WERI-Rb-1 (cell line): ENCODE data around the gene C1orf21.

Source experiments
- DNase-seq: peaks from one replicate; pipeline ENCODE4 v3.0.0-alpha.2; 2020
- H3K27ac ChIP-seq: fragments of 250-450 bp; sonication (Bioruptor Pico); 2 replicates; pipeline ENCODE4 v1.5.1; 2020; ENCODE audit warnings: mild to moderate bottlenecking, moderate library complexity
- H3K27me3 ChIP-seq: fragments of 250-450 bp; sonication (Bioruptor Pico); 2 replicates; pipeline ENCODE4 v1.5.1; 2021; ENCODE audit warnings: mild to moderate bottlenecking, low read depth, moderate library complexity; ENCODE audit not compliant: insufficient read depth, severe bottlenecking
- H3K36me3 ChIP-seq: fragments of 250-450 bp; sonication (Bioruptor Pico); 2 replicates; pipeline ENCODE4 v1.5.1; 2020; ENCODE audit warnings: mild to moderate bottlenecking, moderate library complexity
- H3K4me3 ChIP-seq: 2 replicates; pipeline ENCODE4 v1.5.1; 2011; ENCODE audit warnings: low read depth, mild to moderate bottlenecking, control low read depth, low read length
- H3K9me3 ChIP-seq: fragments of 250-450 bp; sonication (Bioruptor Pico); 2 replicates; pipeline ENCODE4 v1.5.1; 2021; ENCODE audit warnings: mild to moderate bottlenecking, moderate library complexity; ENCODE audit not compliant: severe bottlenecking
- CTCF ChIP-seq: IDR thresholded peaks from 2 replicates; pipeline ENCODE4 v1.5.1; 2011; ENCODE audit warnings: low read depth, mild to moderate bottlenecking, control low read depth, inconsistent platforms, low read length

C1orf21 gene

GRCh38 chr1:184423649-184424048 is 36.8 kb downstream of the C1orf21 start:
- no peak for TF ChIP-seq CTCF
- no peaks in the 10 kb centered on the region for H3K9me3 ChIP-seq
- H3K27me3 ChIP-seq: no peaks in the 10 kb centered on the region
- DNase-seq: no peak
- H3K4me3 ChIP-seq: no peak overlapping the region
- H3K36me3 ChIP-seq: no peaks in the 10 kb centered on the region
- H3K27ac ChIP-seq: no peak overlapping the region

GRCh38 chr1:184424157-184424556 is 37.3 kb downstream of the C1orf21 start:
- no peak for TF ChIP-seq CTCF
- no peaks in the 10 kb centered on the region for H3K9me3 ChIP-seq
- no peak overlapping the region for H3K27ac ChIP-seq
- no peak overlapping the region for H3K4me3 ChIP-seq
- H3K27me3 ChIP-seq: no peaks in the 10 kb centered on the region
- DNase-seq: no peak
- no peaks in the 10 kb centered on the region for H3K36me3 ChIP-seq

GRCh38 chr1:184424945-184425344 is 38.1 kb downstream of the C1orf21 start:
- DNase-seq: no peak
- Histone ChIP-seq H3K27me3 (no peaks in the 10 kb centered on the region), H3K27ac (no peak overlapping the region), H3K36me3 (no peaks in the 10 kb centered on the region), H3K4me3 (no peak overlapping the region), H3K9me3 (no peaks in the 10 kb centered on the region)
- TF ChIP-seq CTCF: no peak

GRCh38 chr1:184425449-184426277 is 38.8 kb downstream of the C1orf21 start:
- H3K27me3 ChIP-seq: no peaks in the 10 kb centered on the region
- TF ChIP-seq CTCF: no peak
- H3K4me3 ChIP-seq: no peak overlapping the region
- no peak for DNase-seq
- H3K27ac ChIP-seq: no peak overlapping the region
- H3K36me3 ChIP-seq: no peaks in the 10 kb centered on the region
- H3K9me3 ChIP-seq: no peaks in the 10 kb centered on the region

GRCh38 chr1:184426278-184426674 is 39.4 kb downstream of the C1orf21 start:
- no peak for TF ChIP-seq CTCF
- no peak overlapping the region for H3K4me3 ChIP-seq
- H3K27ac ChIP-seq: no peak overlapping the region
- H3K36me3 ChIP-seq: no peaks in the 10 kb centered on the region
- H3K9me3 ChIP-seq: peaks cover 2% of the 10 kb centered on the region
- DNase-seq: no peak
- no peaks in the 10 kb centered on the region for H3K27me3 ChIP-seq

- Histone ChIP-seq H3K9me3 (peaks cover 2% of the 10 kb centered on the region), H3K27ac (no peak overlapping the region), H3K36me3 (no peaks in the 10 kb centered on the region), H3K27me3 (no peaks in the 10 kb centered on the region), H3K4me3 (no peak overlapping the region)
- no peak for DNase-seq
- TF ChIP-seq CTCF: no peak
These were observed 40.9 kb downstream of the C1orf21 start for GRCh38 chr1:184427722-184428121.
